K562 (cell line): ENCODE measurements around the gene LIG3. TPM values are rescaled to one million over a fixed set of nuclear protein-coding genes. Genes with fewer than 3 reads are reported as not detected.

Source experiments
- BCL6 ChIP-seq: fragments of 250-450 bp; sonication (Bioruptor Pico); IDR thresholded peaks from 2 replicates; pipeline ENCODE4 v1.4.0; 2020
- BRD4 ChIP-seq: fragments of 200-600 bp; sonication (generic); IDR thresholded peaks from 2 replicates; pipeline ENCODE4 v1.6.1; 2017; ENCODE audit warnings: inconsistent platforms
- FOSL1 ChIP-seq: fragments of 200-800 bp; sonication (Bioruptor generic); conservative IDR thresholded peaks from 2 replicates; pipeline ENCODE4 v1.6.1; 2016; ENCODE audit warnings: missing genetic modification characterization, missing compliant biosample characterization
- HMGN3 ChIP-seq: IDR thresholded peaks from 2 replicates; pipeline ENCODE4 v1.6.1; 2011; ENCODE audit warnings: borderline replicate concordance, low read depth, mild to moderate bottlenecking, mixed read lengths, low read length; ENCODE audit not compliant: insufficient read length; ENCODE audit errors: extremely low read depth
- LEF1 ChIP-seq: fragments of 450-650 bp; IDR thresholded peaks from 2 replicates; pipeline ENCODE4 v1.6.1; 2016; ENCODE audit warnings: mild to moderate bottlenecking
- MAFF ChIP-seq: IDR thresholded peaks from 2 replicates; pipeline ENCODE4 v1.6.1; 2012; ENCODE audit warnings: low read length, improper control_type of control experiment
- MTA3 ChIP-seq: fragments of 450-650 bp; formaldehyde crosslinking; IDR thresholded peaks from 2 replicates; pipeline ENCODE4 v1.6.1; 2017; ENCODE audit warnings: mild to moderate bottlenecking, borderline replicate concordance
- OTX1 ChIP-seq: fragments of 450-650 bp; formaldehyde crosslinking; IDR thresholded peaks from 2 replicates; pipeline ENCODE4 v1.4.0; 2022; ENCODE audit warnings: mild to moderate bottlenecking
- PTBP1 ChIP-seq: fragments of 200-400 bp; formaldehyde crosslinking; IDR thresholded peaks from 2 replicates; pipeline ENCODE4 v1.6.1; 2017; ENCODE audit warnings: low read depth, low read length
- SMARCE1 ChIP-seq: fragments of 450-650 bp; IDR thresholded peaks from 2 replicates; pipeline ENCODE4 v1.7.1; 2016; ENCODE audit warnings: mild to moderate bottlenecking
- TAL1 ChIP-seq: fragments of 450-650 bp; IDR thresholded peaks from 2 replicates; pipeline ENCODE4 v1.6.1; 2016; ENCODE audit warnings: mild to moderate bottlenecking
- TCF3 ChIP-seq: sonication (generic); formaldehyde crosslinking; IDR thresholded peaks from 2 replicates; pipeline ENCODE4 v1.4.0; 2020; ENCODE audit warnings: mild to moderate bottlenecking, missing genetic modification reagents
- WHSC1 ChIP-seq: IDR thresholded peaks from one replicate; pipeline ENCODE4 v1.6.1; 2012; ENCODE audit warnings: low read length, control low read depth, inconsistent platforms
- ZNF274 ChIP-seq: IDR thresholded peaks from 2 replicates; pipeline ENCODE4 v1.6.1; 2011; ENCODE audit warnings: low read depth, mild to moderate bottlenecking, low read length, moderate library complexity, borderline replicate concordance
- ZNF324 ChIP-seq: fragments of 250-450 bp; sonication (Bioruptor Pico); IDR thresholded peaks from 2 replicates; pipeline ENCODE4 v1.4.0; 2020; ENCODE audit warnings: mild to moderate bottlenecking
- ZNF57 ChIP-seq: fragments of 450-650 bp; formaldehyde crosslinking; IDR thresholded peaks from 2 replicates; pipeline ENCODE4 v1.4.0; 2020; ENCODE audit warnings: mild to moderate bottlenecking, moderate library complexity
- ZNF589 ChIP-seq: fragments of 200-800 bp; sonication (Bioruptor generic); IDR thresholded peaks from 2 replicates; pipeline ENCODE4 v1.6.1; 2016; ENCODE audit warnings: low read depth, missing genetic modification characterization, missing compliant biosample characterization
- ZNF699 ChIP-seq: fragments of 250-450 bp; sonication (Bioruptor Pico); IDR thresholded peaks from 2 replicates; pipeline ENCODE4 v1.8.0; 2021; ENCODE audit warnings: mild to moderate bottlenecking, moderate library complexity; ENCODE audit not compliant: insufficient replicate concordance
- ZNF778 ChIP-seq: fragments of 450-650 bp; formaldehyde crosslinking; IDR thresholded peaks from 2 replicates; pipeline ENCODE4 v1.4.0; 2020; ENCODE audit warnings: mild to moderate bottlenecking, moderate library complexity
- polyA plus RNA-seq, 8 experiments: library from polyadenylated mRNA; depleted of rRNA in 4 of 8; stranded (reverse) in 5 of 8; unstranded in 3 of 8; fragments of >200 nt; fragmentation: Nextera tagmentation in 2 of 8; fragmentation: Illumina TruSeq in 1 of 8; extraction: Ambion mirVana in 2 of 8; extraction: Trizol in 1 of 8; gene quantifications; 2 replicates each; pipeline versions ENCODE4 v1.2.1 to v1.2.3, GENCODE V29; 2011 to 2014; ENCODE audit warnings: inconsistent platforms in 1 of 8, missing spikeins in 1 of 8
- total RNA-seq, 7 experiments: library from RNA; depleted of rRNA in 6 of 7; stranded (reverse); fragments of >200 nt in 6 of 7; fragmentation: Illumina TruSeq in 2 of 7; extraction: Trizol in 2 of 7; gene quantifications; 2 replicates each; pipeline versions ENCODE4 v1.2.1 to v1.2.3, GENCODE V29; 2011 to 2021; ENCODE audit warnings: low replicate concordance in 1 of 7
- TF ChIP-seq, protein P1 (sequence below), 2 experiments: fragments of 450-650 bp; IDR thresholded peaks; 2 replicates each; pipeline ENCODE4 v1.6.1; 2016; ENCODE audit warnings: mild to moderate bottlenecking in 2 of 2, borderline replicate concordance in 1 of 2, low read depth in 1 of 2, moderate library complexity in 1 of 2
- TF ChIP-seq, protein P2 (sequence below): fragments of 450-650 bp; IDR thresholded peaks from 2 replicates; pipeline ENCODE4 v1.6.1; 2014; ENCODE audit warnings: low read depth, mild to moderate bottlenecking, moderate library complexity, borderline replicate concordance

Gene LIG3
- total and polyA plus RNA-seq, 9 of the 15 experiments (the other 6 are each of a cell fraction or from before 2014, with no cell fraction given): 7.6 to 75.0 (median 43.0) TPM

DNA sequence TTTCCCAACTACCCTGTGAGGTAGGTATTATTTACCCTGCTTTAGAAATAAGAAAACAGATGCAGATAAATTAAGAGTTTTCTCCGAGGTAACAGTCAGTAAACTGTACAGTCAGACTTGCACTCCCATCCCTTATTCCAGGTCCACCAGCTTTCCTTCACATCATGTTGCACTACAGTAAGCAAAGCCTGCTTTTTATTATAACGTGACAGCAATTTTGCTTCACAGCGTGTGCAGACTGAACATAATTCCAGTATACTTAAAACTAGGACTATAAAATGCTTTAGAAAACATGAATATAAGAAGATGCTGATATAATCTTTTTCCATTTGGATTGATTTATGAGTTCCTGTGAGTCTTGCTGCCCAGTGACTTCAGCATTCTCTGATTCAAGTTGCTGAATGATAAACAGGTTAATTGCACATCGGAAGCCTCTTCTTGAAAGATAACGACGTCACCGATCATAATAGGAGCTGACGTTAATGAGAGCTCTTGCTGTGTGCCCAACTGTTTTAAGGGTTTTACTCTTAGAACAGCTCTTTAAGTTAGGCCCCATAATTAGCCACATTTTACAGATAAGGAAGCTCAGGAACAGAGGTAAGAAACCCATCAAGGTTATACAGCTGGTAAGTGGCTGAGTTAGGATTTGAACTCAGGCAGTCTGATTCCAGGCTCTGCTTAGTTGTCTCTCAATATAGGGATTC, 1.4 kb downstream of the LIG3 start (continued):
- TF ChIP-seq FOSL1 (tag) (peak; percentile 59; the same call in 1 of the 2 replicates), ZNF699 (CRISPR knock-in tag) (no peak), HMGN3 (no peak), ZNF324 (CRISPR knock-in tag) (no peak), BRD4 (no peak; the same call in 1 of the 2 replicates), ZNF274 (no peak), PTBP1 (no peak), MAFF (no peak), ZNF57 (CRISPR knock-in tag) (no peak), ZNF778 (no peak), ZNF589 (CRISPR knock-in tag) (peak; percentile 76; the same call in 1 of the 2 replicates), LEF1 (peak; percentile 66; the same call in 1 of the 2 replicates), SMARCE1 (peak; percentile 52; the same call in 1 of the 2 replicates), TAL1 (peak; percentile 77), MTA3 (peak; percentile 59), WHSC1 (no peak), TCF3 (CRISPR knock-in tag) (peak; percentile 70), BCL6 (CRISPR knock-in tag) (no peak), OTX1 (CRISPR knock-in tag) (no peak)
- TF ChIP-seq, protein P1, sequence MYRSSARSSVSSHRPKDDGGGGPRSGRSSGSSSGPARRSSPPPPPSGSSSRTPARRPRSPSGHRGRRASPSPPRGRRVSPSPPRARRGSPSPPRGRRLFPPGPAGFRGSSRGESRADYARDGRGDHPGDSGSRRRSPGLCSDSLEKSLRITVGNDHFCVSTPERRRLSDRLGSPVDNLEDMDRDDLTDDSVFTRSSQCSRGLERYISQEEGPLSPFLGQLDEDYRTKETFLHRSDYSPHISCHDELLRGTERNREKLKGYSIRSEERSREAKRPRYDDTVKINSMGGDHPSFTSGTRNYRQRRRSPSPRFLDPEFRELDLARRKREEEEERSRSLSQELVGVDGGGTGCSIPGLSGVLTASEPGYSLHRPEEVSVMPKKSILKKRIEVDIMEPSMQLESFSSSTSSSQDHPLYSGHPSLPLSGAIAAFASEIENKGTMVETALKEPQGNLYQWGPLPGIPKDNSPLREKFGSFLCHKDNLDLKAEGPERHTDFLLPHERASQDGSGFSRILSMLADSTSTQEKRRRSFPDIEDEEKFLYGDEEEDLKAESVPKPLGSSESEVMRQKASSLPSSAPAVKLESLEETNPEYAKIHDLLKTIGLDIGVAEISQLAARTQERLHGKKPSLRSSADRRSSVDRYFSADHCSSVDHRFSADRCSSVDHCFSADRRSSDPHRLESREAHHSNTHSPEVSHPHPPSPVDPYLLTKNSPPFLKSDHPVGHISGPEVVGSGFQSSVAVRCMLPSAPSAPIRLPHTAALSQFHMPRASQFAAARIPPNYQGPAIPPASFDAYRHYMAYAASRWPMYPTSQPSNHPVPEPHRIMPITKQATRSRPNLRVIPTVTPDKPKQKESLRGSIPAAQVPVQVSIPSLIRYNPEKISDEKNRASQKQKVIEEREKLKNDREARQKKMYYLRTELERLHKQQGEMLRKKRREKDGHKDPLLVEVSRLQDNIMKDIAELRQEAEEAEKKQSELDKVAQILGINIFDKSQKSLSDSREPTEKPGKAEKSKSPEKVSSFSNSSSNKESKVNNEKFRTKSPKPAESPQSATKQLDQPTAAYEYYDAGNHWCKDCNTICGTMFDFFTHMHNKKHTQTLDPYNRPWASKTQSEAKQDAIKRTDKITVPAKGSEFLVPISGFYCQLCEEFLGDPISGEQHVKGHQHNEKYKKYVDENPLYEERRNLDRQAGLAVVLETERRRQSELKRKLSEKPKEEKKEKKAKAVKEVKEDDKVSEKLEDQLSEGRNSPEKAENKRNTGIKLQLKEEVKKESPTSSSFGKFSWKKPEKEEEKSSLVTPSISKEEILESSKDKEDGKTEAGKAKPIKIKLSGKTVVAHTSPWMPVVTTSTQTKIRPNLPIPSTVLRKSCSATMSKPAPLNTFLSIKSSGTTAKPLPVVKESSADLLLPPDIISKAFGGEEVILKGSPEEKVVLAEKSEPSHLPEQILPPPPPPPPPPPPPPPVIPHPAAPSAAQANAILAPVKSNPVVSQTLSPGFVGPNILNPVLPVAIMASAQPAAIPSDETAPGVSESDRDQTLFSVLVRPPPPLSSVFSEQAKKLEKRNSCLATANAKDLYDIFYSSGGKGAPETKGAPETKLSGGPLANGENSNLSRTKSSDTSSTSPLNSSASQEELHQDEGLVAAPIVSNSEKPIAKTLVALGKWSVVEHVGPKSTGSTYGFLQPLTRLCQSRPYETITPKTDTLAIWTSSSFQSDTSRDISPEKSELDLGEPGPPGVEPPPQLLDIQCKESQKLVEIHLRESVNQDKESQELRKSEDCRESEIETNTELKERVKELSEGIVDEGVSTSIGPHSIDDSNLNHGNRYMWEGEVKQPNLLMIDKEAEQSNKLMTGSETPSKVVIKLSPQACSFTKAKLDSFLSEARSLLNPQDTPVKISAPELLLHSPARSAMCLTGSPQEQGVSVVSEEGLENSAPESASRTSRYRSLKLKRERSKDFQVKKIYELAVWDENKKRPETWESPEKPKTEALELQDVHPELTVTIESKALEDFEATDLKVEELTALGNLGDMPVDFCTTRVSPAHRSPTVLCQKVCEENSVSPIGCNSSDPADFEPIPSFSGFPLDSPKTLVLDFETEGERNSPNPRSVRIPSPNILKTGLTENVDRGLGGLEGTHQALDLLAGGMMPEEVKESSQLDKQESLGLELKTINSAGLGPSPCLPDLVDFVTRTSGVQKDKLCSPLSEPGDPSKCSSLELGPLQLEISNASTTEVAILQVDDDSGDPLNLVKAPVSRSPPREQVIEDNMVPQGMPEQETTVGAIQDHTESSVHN (IDR thresholded peaks at IDR 0.05; ENCODE audit: borderline replicate concordance in 1 of 2, low read depth in 1 of 2): no peak; a peak in 2 of 4 replicates
- TF ChIP-seq, protein P2, sequence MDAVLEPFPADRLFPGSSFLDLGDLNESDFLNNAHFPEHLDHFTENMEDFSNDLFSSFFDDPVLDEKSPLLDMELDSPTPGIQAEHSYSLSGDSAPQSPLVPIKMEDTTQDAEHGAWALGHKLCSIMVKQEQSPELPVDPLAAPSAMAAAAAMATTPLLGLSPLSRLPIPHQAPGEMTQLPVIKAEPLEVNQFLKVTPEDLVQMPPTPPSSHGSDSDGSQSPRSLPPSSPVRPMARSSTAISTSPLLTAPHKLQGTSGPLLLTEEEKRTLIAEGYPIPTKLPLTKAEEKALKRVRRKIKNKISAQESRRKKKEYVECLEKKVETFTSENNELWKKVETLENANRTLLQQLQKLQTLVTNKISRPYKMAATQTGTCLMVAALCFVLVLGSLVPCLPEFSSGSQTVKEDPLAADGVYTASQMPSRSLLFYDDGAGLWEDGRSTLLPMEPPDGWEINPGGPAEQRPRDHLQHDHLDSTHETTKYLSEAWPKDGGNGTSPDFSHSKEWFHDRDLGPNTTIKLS: peak; percentile 13; the same call in 1 of the 2 replicates
